ENCODE measurements around the gene HAND1.

HAND1 gene

DNA sequence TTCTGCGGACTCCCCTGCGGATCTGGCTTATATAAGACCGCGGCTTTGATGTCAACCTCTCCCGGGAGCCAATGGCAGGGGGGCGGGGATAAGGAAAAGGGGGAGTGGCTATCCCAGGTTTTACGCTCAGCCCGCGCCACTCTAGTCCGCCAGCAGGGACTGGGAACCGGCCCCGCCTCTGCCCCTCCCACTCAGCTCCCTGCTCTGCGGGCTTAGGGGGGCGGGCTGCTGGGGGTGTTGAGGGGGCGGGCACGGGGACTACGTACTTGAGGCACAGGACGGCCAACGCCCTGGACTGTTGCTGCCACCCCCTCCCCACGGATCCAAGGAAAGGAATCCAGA lies at the start of gene HAND1:
TSS of gene HAND1 (minus strand) at position 4 of the 342 bp plus-strand sequence. CDS start 219 bp downstream, outside the sequence.
- H3K4me1 Mint-ChIP-seq: peaks cover 51% of the 10 kb centered on the region
- peaks cover 88% of the 10 kb centered on the region for H3K27me3 Mint-ChIP-seq
- H3K9me3 Mint-ChIP-seq: no peaks in the 10 kb centered on the region
- peaks cover 11% of the 10 kb centered on the region for H3K36me3 Mint-ChIP-seq (ENCODE audit: insufficient read depth)
- ATAC-seq (replicated peaks; ENCODE audit: extremely low read depth, poor library complexity, severe bottlenecking): no peak
- peak within 1 kb of the TSS; percentile 17 for H3K4me3 Mint-ChIP-seq
- DNase-seq (ENCODE audit: low spot score in 2 of 2): no peak
- no peak within 1 kb of the TSS for H3K27ac Mint-ChIP-seq (ENCODE audit: low read depth)

DNA sequence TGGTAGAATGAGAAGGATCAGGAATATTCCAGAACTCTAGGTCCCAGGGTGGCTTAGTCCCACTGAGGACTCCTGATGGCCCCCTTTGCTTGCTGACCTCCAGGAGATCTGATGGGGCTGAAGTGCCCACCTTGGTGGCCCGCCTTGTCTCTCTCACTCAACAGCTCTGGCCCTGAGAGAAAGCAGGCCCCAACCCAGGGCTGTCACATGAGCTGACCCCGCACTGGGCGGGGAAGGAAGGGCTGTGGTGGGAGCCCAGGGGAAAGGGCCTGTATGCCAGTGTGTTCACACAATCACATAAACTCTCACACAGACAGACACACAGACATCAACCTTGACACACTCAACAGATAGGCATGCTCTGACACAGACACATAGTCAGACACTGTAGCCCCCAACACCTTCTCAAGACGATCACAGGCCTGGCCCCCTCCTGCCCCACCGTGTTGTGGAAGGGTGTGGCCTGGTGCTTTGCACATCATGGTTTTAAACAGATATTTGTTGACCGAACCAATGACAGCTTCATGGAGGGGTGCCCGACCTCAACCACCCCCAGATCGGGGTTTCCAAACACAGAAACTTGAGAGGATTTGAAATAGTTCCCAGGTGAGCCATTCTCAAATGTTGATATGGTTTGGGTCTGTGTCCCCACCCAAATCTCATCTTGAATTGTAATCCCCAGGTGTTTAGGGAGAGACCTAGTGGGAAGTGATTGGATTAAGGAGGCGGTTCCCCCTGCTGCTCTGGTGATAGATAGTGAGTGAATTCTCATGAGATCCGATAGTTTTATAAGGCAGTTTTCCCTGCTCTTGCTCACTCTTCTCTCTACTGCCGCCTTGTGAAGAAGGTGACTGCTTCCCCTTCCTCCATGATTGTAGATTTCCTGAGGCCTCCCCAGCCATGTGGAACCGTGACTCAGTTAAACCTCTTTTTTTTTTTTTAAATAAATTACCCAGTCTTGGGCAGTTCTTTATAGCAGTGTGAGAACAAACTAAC lies 48.5 kb upstream of the HAND1 start:
- Mint-ChIP-seq H3K4me3 (no peak overlapping the region), H3K36me3 (ENCODE audit: insufficient read depth) (no peaks in the 10 kb centered on the region), H3K27me3 (peaks cover 37% of the 10 kb centered on the region), H3K27ac (ENCODE audit: low read depth) (no peak overlapping the region), H3K4me1 (no peaks in the 10 kb centered on the region), H3K9me3 (no peaks in the 10 kb centered on the region)
- DNase-seq (ENCODE audit: low spot score in 2 of 2) (no peak), ATAC-seq (replicated peaks; ENCODE audit: extremely low read depth, poor library complexity, severe bottlenecking) (no peak)

DNA sequence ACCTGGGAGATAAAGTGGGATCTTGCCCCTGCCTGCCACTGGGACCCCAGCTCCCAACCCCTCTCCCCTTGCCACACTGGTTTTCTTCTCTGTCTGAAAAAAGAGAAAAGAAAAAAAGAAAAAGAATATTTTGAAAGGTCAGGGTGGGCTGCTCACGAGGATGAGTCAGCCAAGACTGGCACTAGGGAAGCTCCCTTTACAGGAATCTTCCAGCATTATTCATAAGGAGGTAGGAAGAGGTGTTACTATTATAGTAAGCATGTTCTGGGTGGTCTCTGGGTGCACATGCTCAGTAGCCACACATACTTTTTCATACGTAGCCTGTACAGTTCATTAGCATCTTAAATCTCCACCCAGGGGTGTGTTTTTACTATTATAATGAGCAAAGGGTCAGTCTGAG lies 46.8 kb upstream of the HAND1 start:
- Mint-ChIP-seq H3K4me1 (no peaks in the 10 kb centered on the region), H3K9me3 (no peaks in the 10 kb centered on the region), H3K27ac (ENCODE audit: low read depth) (no peak overlapping the region), H3K4me3 (no peak overlapping the region), H3K36me3 (ENCODE audit: insufficient read depth) (no peaks in the 10 kb centered on the region), H3K27me3 (peaks cover 44% of the 10 kb centered on the region)
- DNase-seq (ENCODE audit: low spot score in 2 of 2) (no peak), ATAC-seq (replicated peaks; ENCODE audit: extremely low read depth, poor library complexity, severe bottlenecking) (no peak)

DNA sequence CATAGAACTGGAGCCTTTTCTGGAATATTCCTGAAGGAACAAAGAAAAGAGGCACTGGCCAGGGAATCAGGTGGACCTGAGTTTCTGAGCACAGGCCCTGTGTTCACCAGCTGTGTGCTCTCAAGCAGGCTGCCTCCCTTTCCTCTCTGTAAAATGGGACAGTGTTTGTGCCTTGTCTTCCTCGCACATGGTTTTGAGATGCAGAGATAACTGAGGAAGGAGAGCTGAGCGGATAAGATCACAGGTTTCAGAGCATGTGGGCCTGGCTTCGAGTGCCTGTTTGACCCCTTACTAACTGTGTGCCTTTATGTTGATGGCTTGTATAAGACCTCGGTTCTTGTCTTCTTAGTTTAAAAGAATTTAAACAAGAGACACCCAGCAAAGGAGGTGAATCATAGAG lies 46.2 kb upstream of the HAND1 start:
- Mint-ChIP-seq H3K4me3 (no peak overlapping the region), H3K27me3 (peaks cover 51% of the 10 kb centered on the region), H3K36me3 (ENCODE audit: insufficient read depth) (peaks cover under 1% of the 10 kb centered on the region), H3K4me1 (no peaks in the 10 kb centered on the region), H3K27ac (ENCODE audit: low read depth) (no peak overlapping the region), H3K9me3 (no peaks in the 10 kb centered on the region)
- DNase-seq (ENCODE audit: low spot score in 2 of 2) (no peak), ATAC-seq (replicated peaks; ENCODE audit: extremely low read depth, poor library complexity, severe bottlenecking) (no peak)

DNA sequence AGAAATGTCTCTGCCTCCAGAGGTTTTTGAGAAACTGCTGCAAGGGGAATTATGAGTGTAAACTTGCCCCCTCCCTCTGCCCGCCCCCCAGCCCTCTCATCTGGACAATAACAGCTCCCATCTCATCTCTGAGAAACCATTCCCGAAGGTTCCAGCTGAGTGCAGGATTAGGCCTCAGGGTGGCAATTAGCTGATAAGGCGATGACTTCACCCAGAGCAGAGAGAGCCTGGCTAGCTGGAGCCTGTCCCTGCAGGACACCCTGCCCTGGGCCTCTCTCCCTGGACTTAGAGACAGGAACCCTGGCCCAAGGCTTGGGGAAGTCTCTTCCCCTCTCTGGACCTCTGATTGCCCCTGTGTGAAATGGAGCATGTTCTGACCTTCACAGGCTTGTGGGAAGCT lies 45.7 kb upstream of the HAND1 start:
- Mint-ChIP-seq H3K27ac (ENCODE audit: low read depth) (no peak overlapping the region), H3K36me3 (ENCODE audit: insufficient read depth) (peaks cover 2% of the 10 kb centered on the region), H3K4me1 (no peaks in the 10 kb centered on the region), H3K4me3 (no peak overlapping the region), H3K27me3 (peaks cover 56% of the 10 kb centered on the region), H3K9me3 (no peaks in the 10 kb centered on the region)
- no peak for DNase-seq (ENCODE audit: low spot score in 2 of 2)
- no peak for ATAC-seq (replicated peaks; ENCODE audit: extremely low read depth, poor library complexity, severe bottlenecking)

DNA sequence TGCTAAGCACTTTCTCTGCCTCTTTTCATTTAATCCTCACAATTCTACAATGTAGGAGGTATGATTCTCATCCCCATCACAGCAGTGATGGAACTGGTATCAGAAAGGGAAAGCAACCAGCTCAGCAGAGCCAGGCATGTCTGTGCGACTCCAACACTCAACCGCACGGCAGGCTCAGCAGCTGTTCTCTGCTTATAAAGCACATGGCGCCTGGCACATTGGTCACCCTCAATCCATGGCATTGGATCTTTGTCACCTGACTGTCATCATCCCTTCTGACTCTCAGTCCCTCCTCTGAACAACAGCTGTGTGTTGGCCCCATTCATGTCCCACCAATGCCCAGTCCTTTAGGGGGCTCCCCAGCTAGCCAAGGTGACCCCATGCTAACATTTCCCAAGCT lies 45.1 kb upstream of the HAND1 start:
- peaks cover 2% of the 10 kb centered on the region for H3K36me3 Mint-ChIP-seq (ENCODE audit: insufficient read depth)
- peaks cover 57% of the 10 kb centered on the region for H3K27me3 Mint-ChIP-seq
- no peak for DNase-seq (ENCODE audit: low spot score in 2 of 2)
- H3K4me1 Mint-ChIP-seq: no peaks in the 10 kb centered on the region
- no peak for ATAC-seq (replicated peaks; ENCODE audit: extremely low read depth, poor library complexity, severe bottlenecking)
- H3K4me3 Mint-ChIP-seq: no peak overlapping the region
- H3K9me3 Mint-ChIP-seq: no peaks in the 10 kb centered on the region
- no peak overlapping the region for H3K27ac Mint-ChIP-seq (ENCODE audit: low read depth)

DNA sequence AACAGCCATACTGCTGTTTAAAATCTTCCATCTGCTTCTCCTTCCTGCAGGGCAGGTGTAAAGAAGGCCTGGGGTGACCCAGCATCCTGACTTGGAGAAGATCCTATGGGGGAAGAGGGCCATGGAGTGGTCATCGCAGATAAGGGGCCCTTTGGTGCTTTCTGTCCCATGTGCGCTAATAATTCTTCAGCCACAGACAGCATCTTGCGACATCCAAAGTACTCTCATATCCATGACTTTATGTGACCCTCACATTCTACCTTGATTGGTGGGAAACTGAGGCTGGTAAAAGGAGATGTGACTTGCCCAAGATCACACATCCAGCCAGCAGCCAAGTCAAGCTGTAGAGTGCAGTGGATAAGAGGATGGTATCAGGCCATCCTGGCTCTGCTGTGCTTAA lies 44.3 kb upstream of the HAND1 start:
- ATAC-seq (replicated peaks; ENCODE audit: extremely low read depth, poor library complexity, severe bottlenecking) (no peak), DNase-seq (ENCODE audit: low spot score in 2 of 2) (no peak)
- H3K27ac Mint-ChIP-seq (ENCODE audit: low read depth): no peak overlapping the region
- no peak overlapping the region for H3K4me3 Mint-ChIP-seq
- no peaks in the 10 kb centered on the region for H3K4me1 Mint-ChIP-seq
- peaks cover 2% of the 10 kb centered on the region for H3K36me3 Mint-ChIP-seq (ENCODE audit: insufficient read depth)
- H3K9me3 Mint-ChIP-seq: no peaks in the 10 kb centered on the region
- peaks cover 51% of the 10 kb centered on the region for H3K27me3 Mint-ChIP-seq

DNA sequence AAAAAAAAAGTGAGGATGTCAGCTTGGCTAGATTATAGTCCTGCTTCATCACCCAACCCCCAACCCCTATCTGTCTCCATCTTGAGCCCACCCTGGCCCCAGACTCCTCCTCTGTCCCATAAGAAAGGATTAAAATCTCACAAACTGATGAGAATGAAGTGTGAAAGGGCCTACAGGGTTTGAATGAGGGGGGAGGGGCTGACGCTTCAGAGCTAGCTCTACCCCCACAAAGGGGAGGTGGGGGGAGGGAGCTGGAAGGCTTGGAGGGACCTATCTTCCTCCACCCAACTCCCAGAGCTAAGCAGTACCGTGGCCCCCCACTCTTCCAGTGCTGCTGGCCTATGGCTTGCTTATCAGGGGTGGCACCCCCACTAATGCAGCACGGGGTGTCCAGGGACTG lies 43.7 kb upstream of the HAND1 start:
- no peaks in the 10 kb centered on the region for H3K4me1 Mint-ChIP-seq
- H3K27me3 Mint-ChIP-seq: peaks cover 47% of the 10 kb centered on the region
- H3K9me3 Mint-ChIP-seq: no peaks in the 10 kb centered on the region
- no peak for ATAC-seq (replicated peaks; ENCODE audit: extremely low read depth, poor library complexity, severe bottlenecking)
- no peak overlapping the region for H3K4me3 Mint-ChIP-seq
- no peak overlapping the region for H3K27ac Mint-ChIP-seq (ENCODE audit: low read depth)
- DNase-seq (ENCODE audit: low spot score in 2 of 2): no peak
- H3K36me3 Mint-ChIP-seq (ENCODE audit: insufficient read depth): peaks cover 2% of the 10 kb centered on the region

DNA sequence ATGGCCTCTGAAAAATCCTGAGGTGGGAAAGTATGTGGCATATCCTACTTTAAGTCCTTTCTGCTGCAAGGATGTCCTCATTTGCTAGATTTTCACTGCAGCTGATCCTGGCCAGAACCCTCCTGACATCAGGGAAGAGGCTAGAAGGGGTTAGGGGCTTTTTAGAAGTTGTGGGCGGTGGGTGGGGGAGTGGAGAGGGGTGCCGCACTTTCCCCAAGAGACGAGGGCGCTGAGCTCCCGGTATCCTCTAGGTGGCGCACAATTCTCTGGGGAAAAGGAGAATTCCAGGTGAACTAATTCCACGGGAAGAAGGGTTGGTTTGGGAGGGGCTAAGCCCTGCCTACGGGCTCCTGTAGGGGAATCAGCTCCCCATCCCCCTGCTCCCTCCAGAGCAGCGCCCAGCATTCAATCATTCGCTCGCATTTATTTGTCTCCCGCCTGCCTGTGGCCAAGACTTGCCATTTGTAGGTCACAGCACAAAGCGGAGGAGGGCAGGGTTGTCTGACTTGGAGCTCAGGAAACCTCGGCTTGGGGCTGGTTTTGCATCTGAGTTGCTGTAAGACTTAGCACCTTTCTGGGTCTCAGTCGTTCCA lies 42.9 kb upstream of the HAND1 start:
- Mint-ChIP-seq H3K9me3 (no peaks in the 10 kb centered on the region), H3K4me1 (no peaks in the 10 kb centered on the region), H3K27me3 (peaks cover 39% of the 10 kb centered on the region), H3K36me3 (ENCODE audit: insufficient read depth) (peaks cover 2% of the 10 kb centered on the region), H3K27ac (ENCODE audit: low read depth) (no peak overlapping the region), H3K4me3 (no peak overlapping the region)
- ATAC-seq (replicated peaks; ENCODE audit: extremely low read depth, poor library complexity, severe bottlenecking) (no peak), DNase-seq (ENCODE audit: low spot score in 2 of 2) (no peak)

DNA sequence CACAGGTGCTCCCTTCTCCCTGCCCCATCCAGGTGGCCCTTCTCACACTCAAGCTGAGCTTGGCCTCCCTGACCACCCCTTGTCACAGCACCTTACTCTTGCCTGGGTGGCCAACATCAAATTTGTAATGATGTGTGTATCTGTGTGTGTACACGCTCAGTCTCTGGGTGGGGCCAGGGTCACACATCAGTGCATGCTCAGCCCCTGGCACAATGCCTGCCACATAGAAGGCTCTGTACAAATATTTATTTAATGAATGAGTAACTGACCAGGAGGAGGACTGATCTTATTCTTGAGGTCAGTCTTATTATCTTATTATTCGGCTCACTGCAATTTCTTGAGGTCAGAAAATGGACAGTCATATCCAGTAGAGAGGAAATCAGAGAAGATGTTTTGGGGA lies 41.3 kb upstream of the HAND1 start:
- H3K27me3 Mint-ChIP-seq: peaks cover 47% of the 10 kb centered on the region
- DNase-seq (ENCODE audit: low spot score in 2 of 2) (no peak), ATAC-seq (replicated peaks; ENCODE audit: extremely low read depth, poor library complexity, severe bottlenecking) (no peak)
- no peak overlapping the region for H3K27ac Mint-ChIP-seq (ENCODE audit: low read depth)
- no peaks in the 10 kb centered on the region for H3K4me1 Mint-ChIP-seq
- H3K36me3 Mint-ChIP-seq (ENCODE audit: insufficient read depth): peaks cover 2% of the 10 kb centered on the region
- no peaks in the 10 kb centered on the region for H3K9me3 Mint-ChIP-seq
- no peak overlapping the region for H3K4me3 Mint-ChIP-seq

DNA sequence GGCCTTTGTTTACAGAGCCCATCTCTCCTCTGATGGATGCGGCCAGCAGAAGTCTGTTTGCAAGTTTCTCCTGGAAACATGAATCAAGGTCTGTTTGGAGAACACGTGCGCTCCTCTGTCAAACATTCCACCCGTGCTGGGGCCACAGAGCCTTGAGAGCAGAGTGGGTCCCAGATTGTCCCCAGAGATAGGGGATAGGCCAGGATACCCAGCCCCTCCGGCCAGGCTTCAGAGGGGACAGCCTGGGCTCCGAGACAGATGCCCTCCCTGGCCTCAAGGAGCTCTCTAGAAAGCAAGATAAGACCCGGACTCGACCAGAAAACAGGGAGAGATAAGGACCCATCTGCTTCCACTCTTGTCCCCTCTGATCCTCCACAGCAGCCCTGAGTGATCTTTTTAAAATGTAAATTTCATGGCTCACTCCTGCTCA lies 40.4 kb upstream of the HAND1 start:
- DNase-seq (ENCODE audit: low spot score in 2 of 2) (no peak), ATAC-seq (replicated peaks; ENCODE audit: extremely low read depth, poor library complexity, severe bottlenecking) (no peak)
- Mint-ChIP-seq H3K9me3 (no peaks in the 10 kb centered on the region), H3K36me3 (ENCODE audit: insufficient read depth) (peaks cover 2% of the 10 kb centered on the region), H3K27ac (ENCODE audit: low read depth) (no peak overlapping the region), H3K27me3 (peaks cover 51% of the 10 kb centered on the region), H3K4me3 (no peak overlapping the region), H3K4me1 (peaks cover 7% of the 10 kb centered on the region)

DNA sequence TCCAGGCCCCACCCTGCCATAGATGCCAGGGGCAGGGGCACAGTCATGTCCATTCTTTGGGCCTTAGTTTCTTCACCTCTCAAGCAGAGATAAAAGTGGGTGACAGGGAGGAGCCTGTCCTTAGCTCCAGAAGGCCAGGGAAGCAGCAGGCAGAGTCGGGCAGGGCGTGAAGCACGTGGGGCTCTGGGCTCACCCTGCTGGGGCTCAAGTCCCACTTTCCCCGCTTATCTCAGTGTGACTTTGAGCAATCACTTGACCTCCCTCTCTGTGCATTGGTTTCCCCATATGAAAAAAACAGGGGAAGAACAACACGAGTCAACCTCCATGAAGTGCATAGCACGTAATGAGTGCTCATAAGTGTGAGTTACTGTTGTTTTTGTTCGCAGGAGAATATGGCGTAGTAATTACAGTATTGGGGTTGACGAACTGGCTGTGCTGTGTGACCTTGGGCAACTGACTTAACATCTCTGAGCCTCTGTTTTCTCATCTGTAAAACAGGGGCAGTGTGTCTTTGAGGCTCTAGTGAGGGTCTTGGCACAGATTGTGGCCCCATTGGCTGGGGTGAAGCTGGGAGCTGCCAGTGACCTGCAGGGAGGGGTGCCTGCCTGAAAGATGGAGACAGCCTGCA lies 39.9 kb upstream of the HAND1 start:
- Mint-ChIP-seq H3K9me3 (no peaks in the 10 kb centered on the region), H3K4me1 (peaks cover 9% of the 10 kb centered on the region), H3K27me3 (peaks cover 51% of the 10 kb centered on the region), H3K4me3 (no peak overlapping the region), H3K36me3 (ENCODE audit: insufficient read depth) (peaks cover 2% of the 10 kb centered on the region), H3K27ac (ENCODE audit: low read depth) (no peak overlapping the region)
- no peak for ATAC-seq (replicated peaks; ENCODE audit: extremely low read depth, poor library complexity, severe bottlenecking)
- DNase-seq (ENCODE audit: low spot score in 2 of 2): no peak

DNA sequence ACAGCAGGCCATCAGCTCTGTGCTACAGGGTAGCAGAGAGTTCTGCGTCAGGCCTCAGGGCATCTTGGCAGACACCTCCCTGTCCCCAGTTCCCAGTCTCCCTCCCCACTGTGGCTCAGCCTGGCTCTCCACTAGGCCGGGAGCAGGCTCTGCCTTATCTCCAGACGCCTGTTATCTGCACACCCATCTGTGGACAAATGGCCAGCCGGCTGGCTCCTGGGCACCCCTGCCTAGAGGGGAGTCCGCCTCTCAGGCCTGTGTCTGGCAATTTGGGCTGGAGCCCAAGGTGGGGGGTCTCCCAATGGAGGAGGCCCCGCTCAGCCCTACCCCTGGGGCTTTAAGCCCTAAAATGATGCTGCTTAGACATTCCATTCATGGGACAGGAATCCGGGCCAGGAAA lies 39.2 kb upstream of the HAND1 start:
- no peak for ATAC-seq (replicated peaks; ENCODE audit: extremely low read depth, poor library complexity, severe bottlenecking)
- Mint-ChIP-seq H3K27ac (ENCODE audit: low read depth) (no peak overlapping the region), H3K4me1 (peaks cover 9% of the 10 kb centered on the region), H3K4me3 (no peak overlapping the region), H3K9me3 (no peaks in the 10 kb centered on the region), H3K36me3 (ENCODE audit: insufficient read depth) (peaks cover 2% of the 10 kb centered on the region), H3K27me3 (peaks cover 51% of the 10 kb centered on the region)
- no peak for DNase-seq (ENCODE audit: low spot score in 2 of 2)

Measured in central memory CD8-positive, alpha-beta T cell (primary cell).